Mammary epithelial cell (primary cell): ENCODE measurements around the gene TGM2.

Experiments
- EZH2 ChIP-seq: IDR thresholded peaks from 2 replicates; pipeline ENCODE4 v1.6.1; 2012; ENCODE audit warnings: low read length, inconsistent platforms, borderline replicate concordance
- TF ChIP-seq, protein P1 (sequence below), 2 donors: IDR thresholded peaks in 1 of 2; conservative IDR thresholded peaks in 1 of 2; 2 replicates each; pipeline ENCODE4 v1.5.1; 2011 to 2012; ENCODE audit warnings: inconsistent platforms in 2 of 2, low read length in 2 of 2, mild to moderate bottlenecking in 2 of 2, control low read depth in 1 of 2, low read depth in 1 of 2; ENCODE audit not compliant: insufficient read depth in 1 of 2; ENCODE audit errors: extremely low read depth in 1 of 2

DNA sequence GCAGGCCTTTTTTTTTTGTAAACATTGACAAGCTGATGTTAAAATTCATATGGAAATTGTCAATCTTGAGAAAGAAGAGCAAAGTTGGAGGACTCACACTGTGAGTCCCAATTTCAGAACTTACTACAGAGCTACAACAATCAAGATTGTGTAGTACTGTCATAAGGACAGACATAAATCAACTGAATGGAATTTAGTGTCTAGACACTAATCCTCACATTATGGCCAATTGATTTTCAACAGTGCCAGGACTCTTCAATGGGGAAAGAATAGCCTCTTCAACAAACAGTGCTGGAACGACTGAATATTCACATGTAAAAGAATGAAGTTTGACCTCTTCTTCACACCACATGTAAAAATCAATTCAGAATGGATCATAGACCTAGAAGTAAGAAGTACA, 60.8 kb downstream of the TGM2 start:
- TF ChIP-seq, protein P1, sequence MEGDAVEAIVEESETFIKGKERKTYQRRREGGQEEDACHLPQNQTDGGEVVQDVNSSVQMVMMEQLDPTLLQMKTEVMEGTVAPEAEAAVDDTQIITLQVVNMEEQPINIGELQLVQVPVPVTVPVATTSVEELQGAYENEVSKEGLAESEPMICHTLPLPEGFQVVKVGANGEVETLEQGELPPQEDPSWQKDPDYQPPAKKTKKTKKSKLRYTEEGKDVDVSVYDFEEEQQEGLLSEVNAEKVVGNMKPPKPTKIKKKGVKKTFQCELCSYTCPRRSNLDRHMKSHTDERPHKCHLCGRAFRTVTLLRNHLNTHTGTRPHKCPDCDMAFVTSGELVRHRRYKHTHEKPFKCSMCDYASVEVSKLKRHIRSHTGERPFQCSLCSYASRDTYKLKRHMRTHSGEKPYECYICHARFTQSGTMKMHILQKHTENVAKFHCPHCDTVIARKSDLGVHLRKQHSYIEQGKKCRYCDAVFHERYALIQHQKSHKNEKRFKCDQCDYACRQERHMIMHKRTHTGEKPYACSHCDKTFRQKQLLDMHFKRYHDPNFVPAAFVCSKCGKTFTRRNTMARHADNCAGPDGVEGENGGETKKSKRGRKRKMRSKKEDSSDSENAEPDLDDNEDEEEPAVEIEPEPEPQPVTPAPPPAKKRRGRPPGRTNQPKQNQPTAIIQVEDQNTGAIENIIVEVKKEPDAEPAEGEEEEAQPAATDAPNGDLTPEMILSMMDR (conservative IDR thresholded peaks at IDR 0.05 in 1 of 2, IDR thresholded peaks at IDR 0.05 in 1 of 2; ENCODE audit: extremely low read depth in 1 of 2, insufficient read depth in 1 of 2, low read depth in 1 of 2, low read length in 2 of 2): no peak
- no peak for TF ChIP-seq EZH2
